ENCODE data around the gene HMCN1. TPM values are rescaled to one million over a fixed set of nuclear protein-coding genes. Genes with fewer than 3 reads are reported as not detected.

The HMCN1 gene
- total and polyA plus RNA-seq, 2 experiments from 2014 or later, result 1.6 to 8.7 TPM

GRCh38 chr1:186189156-186189555 is 455.0 kb downstream of the HMCN1 start (continued):
- TF ChIP-seq ZNF462 (CRISPR knock-in tag; IDR thresholded peaks at IDR 0.05) (no peak), ZNF114 (CRISPR knock-in tag; IDR thresholded peaks at IDR 0.05) (no peak), STAT1 (IDR thresholded peaks at IDR 0.05; ENCODE audit: unreplicated experiment) (no peak), ETS1 (IDR thresholded peaks at IDR 0.05) (no peak)

- Mint-ChIP-seq H3K9me3 (no peaks in the 10 kb centered on the region; the same call in 1 of the 3 replicates), H3K36me3 (ENCODE audit: low read depth) (no peaks in the 10 kb centered on the region), H3K27me3 (ENCODE audit: insufficient read depth, low read depth, poor library complexity) (no peaks in the 10 kb centered on the region), H3K4me3 (no peak overlapping the region), H3K4me1 (no peaks in the 10 kb centered on the region), H3K27ac (no peak overlapping the region; the same call in 1 of the 2 replicates)
- Histone ChIP-seq H4K20me1 (replicated peaks; ENCODE audit: insufficient read depth) (no peaks in the 10 kb centered on the region), H3K4me1 (ENCODE audit: insufficient read depth) (no peaks in the 10 kb centered on the region), H3K79me2 (replicated peaks; ENCODE audit: insufficient read depth) (no peaks in the 10 kb centered on the region), H3K4me3 (no peak overlapping the region), H2AFZ (no peak overlapping the region), H3K9me2 (ENCODE audit: insufficient read depth) (peaks cover 10% of the 10 kb centered on the region; the same call in 1 of the 2 replicates), H3K36me3 (ENCODE audit: insufficient read depth) (no peaks in the 10 kb centered on the region; the same call in 1 of the 2 replicates), H3K4me2 (no peak overlapping the region), H3K27ac (ENCODE audit: low read depth) (no peak overlapping the region), H3K27me3 (ENCODE audit: insufficient read depth) (no peaks in the 10 kb centered on the region), H3F3A (replicated peaks; ENCODE audit: low read depth) (no peaks in the 10 kb centered on the region)
- ATAC-seq (no peak), DNase-seq (ENCODE audit: low spot score) (no peak)
- TF ChIP-seq ETS1 (IDR thresholded peaks at IDR 0.05) (no peak), ZNF331 (CRISPR knock-in tag; IDR thresholded peaks at IDR 0.05; ENCODE audit: low read depth) (no peak), CTCF (conservative IDR thresholded peaks at IDR 0.05; ENCODE audit: low read depth in 2 of 2) (no peak), NANOG (IDR thresholded peaks at IDR 0.05; ENCODE audit: borderline replicate concordance) (no peak), EZH2 (IDR thresholded peaks at IDR 0.05; ENCODE audit: low read depth, unreplicated experiment) (no peak), REST (IDR thresholded peaks at IDR 0.05; ENCODE audit: unreplicated experiment) (no peak), JUNB (IDR thresholded peaks at IDR 0.05; ENCODE audit: unreplicated experiment) (no peak), ZNF114 (CRISPR knock-in tag; IDR thresholded peaks at IDR 0.05) (no peak), EZH2phosphoT487 (IDR thresholded peaks at IDR 0.05; ENCODE audit: unreplicated experiment) (no peak), POLR2AphosphoS5 (IDR thresholded peaks at IDR 0.05; ENCODE audit: low read depth) (no peak)
These were observed 457.3 kb downstream of the HMCN1 start for GRCh38 chr1:186191511-186191910.
